ENCODE data around the gene BEND2.

DNA sequence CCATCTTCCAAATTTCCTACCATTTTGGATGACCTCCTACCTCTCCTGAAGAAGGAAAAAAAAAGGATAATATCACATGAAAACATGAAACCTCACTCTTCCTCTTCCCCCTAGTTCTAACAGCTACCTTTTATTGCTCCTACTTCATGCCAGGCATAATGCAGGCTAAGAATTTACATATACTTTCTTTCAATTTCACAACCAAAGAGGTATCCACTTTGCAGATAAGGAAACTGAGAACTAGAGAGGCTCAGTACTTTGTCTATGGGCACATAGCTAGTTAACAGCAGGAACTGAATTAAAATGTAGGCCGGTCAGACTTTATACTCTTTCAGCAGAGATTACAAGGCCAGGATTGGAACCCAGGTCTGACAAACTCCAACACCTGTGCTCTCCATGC, 34.4 kb upstream of the BEND2 start:
- TF ChIP-seq, protein P1, sequence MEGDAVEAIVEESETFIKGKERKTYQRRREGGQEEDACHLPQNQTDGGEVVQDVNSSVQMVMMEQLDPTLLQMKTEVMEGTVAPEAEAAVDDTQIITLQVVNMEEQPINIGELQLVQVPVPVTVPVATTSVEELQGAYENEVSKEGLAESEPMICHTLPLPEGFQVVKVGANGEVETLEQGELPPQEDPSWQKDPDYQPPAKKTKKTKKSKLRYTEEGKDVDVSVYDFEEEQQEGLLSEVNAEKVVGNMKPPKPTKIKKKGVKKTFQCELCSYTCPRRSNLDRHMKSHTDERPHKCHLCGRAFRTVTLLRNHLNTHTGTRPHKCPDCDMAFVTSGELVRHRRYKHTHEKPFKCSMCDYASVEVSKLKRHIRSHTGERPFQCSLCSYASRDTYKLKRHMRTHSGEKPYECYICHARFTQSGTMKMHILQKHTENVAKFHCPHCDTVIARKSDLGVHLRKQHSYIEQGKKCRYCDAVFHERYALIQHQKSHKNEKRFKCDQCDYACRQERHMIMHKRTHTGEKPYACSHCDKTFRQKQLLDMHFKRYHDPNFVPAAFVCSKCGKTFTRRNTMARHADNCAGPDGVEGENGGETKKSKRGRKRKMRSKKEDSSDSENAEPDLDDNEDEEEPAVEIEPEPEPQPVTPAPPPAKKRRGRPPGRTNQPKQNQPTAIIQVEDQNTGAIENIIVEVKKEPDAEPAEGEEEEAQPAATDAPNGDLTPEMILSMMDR (IDR thresholded peaks at IDR 0.05; ENCODE audit: low read depth, low read length, missing input control) = no peak
- TF ChIP-seq, protein P2, sequence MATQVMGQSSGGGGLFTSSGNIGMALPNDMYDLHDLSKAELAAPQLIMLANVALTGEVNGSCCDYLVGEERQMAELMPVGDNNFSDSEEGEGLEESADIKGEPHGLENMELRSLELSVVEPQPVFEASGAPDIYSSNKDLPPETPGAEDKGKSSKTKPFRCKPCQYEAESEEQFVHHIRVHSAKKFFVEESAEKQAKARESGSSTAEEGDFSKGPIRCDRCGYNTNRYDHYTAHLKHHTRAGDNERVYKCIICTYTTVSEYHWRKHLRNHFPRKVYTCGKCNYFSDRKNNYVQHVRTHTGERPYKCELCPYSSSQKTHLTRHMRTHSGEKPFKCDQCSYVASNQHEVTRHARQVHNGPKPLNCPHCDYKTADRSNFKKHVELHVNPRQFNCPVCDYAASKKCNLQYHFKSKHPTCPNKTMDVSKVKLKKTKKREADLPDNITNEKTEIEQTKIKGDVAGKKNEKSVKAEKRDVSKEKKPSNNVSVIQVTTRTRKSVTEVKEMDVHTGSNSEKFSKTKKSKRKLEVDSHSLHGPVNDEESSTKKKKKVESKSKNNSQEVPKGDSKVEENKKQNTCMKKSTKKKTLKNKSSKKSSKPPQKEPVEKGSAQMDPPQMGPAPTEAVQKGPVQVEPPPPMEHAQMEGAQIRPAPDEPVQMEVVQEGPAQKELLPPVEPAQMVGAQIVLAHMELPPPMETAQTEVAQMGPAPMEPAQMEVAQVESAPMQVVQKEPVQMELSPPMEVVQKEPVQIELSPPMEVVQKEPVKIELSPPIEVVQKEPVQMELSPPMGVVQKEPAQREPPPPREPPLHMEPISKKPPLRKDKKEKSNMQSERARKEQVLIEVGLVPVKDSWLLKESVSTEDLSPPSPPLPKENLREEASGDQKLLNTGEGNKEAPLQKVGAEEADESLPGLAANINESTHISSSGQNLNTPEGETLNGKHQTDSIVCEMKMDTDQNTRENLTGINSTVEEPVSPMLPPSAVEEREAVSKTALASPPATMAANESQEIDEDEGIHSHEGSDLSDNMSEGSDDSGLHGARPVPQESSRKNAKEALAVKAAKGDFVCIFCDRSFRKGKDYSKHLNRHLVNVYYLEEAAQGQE (IDR thresholded peaks at IDR 0.05) = no peak
- TF ChIP-seq GABPA (IDR thresholded peaks at IDR 0.05 in 1 of 2, conservative IDR thresholded peaks at IDR 0.05 in 1 of 2) (no peak), TAF1 (conservative IDR thresholded peaks at IDR 0.05) (no peak), FOXA1 (IDR thresholded peaks at IDR 0.05) (no peak), RAD21 (IDR thresholded peaks at IDR 0.05) (no peak), NR2F2 (IDR thresholded peaks at IDR 0.05) (no peak)
- TF ChIP-seq, protein P3, sequence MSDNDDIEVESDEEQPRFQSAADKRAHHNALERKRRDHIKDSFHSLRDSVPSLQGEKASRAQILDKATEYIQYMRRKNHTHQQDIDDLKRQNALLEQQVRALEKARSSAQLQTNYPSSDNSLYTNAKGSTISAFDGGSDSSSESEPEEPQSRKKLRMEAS (IDR thresholded peaks at IDR 0.05) = no peak
- TF ChIP-seq, protein P4, sequence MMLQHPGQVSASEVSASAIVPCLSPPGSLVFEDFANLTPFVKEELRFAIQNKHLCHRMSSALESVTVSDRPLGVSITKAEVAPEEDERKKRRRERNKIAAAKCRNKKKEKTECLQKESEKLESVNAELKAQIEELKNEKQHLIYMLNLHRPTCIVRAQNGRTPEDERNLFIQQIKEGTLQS (IDR thresholded peaks at IDR 0.05) = no peak
